GM23338 (cell line): ENCODE results near the gene ATP10A. TPM values are rescaled to one million over a fixed set of nuclear protein-coding genes. Genes with fewer than 3 reads are reported as not detected.

Experiments used
- ATAC-seq: fragments of 200-7000 bp; cut with Tn5 transposase; 3 replicates; pipeline ENCODE4 v1.9.1; 2020
- DNase-seq: peaks from one replicate; pipeline ENCODE4 v3.0.0-alpha.2; 2015; ENCODE audit warnings: low spot score
- H2AFZ ChIP-seq: fragments of 200-600 bp; sonication (generic); 2 replicates; pipeline ENCODE4 v1.8.0; 2016; ENCODE audit warnings: antibody characterized with exemption, mild to moderate bottlenecking, moderate library complexity
- H3F3A ChIP-seq: fragments of 200-600 bp; sonication (generic); replicated peaks from 2 replicates; pipeline ENCODE4 v1.8.0; 2017; ENCODE audit warnings: antibody characterized with exemption, mixed run types, low read depth
- H3K27ac ChIP-seq: fragments of 200-600 bp; sonication (generic); 2 replicates; pipeline ENCODE4 v1.6.1; 2016; ENCODE audit warnings: low read depth
- H3K27me3 ChIP-seq: fragments of 200-600 bp; sonication (generic); 2 replicates; pipeline ENCODE4 v1.8.0; 2016; ENCODE audit warnings: mild to moderate bottlenecking, mixed run types, moderate library complexity; ENCODE audit not compliant: insufficient read depth
- H3K36me3 ChIP-seq: fragments of 200-600 bp; sonication (generic); 2 replicates; pipeline ENCODE4 v1.8.0; 2016; ENCODE audit warnings: mild to moderate bottlenecking; ENCODE audit not compliant: insufficient read depth
- H3K4me1 ChIP-seq: fragments of 200-600 bp; sonication (generic); 2 replicates; pipeline ENCODE4 v1.8.0; 2016; ENCODE audit warnings: mild to moderate bottlenecking, moderate library complexity; ENCODE audit not compliant: insufficient read depth
- H3K4me2 ChIP-seq: fragments of 200-600 bp; sonication (generic); 2 replicates; pipeline ENCODE4 v1.7.1; 2017; ENCODE audit warnings: mixed run types
- H3K4me3 ChIP-seq: fragments of 200-600 bp; sonication (generic); 2 replicates; pipeline ENCODE4 v1.6.1; 2016; ENCODE audit warnings: mixed run types
- H3K79me2 ChIP-seq: fragments of 200-600 bp; sonication (generic); replicated peaks from 2 replicates; pipeline ENCODE4 v1.8.0; 2017; ENCODE audit warnings: mild to moderate bottlenecking; ENCODE audit not compliant: insufficient read depth
- H3K9me2 ChIP-seq: fragments of 200-600 bp; sonication (generic); 2 replicates; pipeline ENCODE4 v1.8.0; 2017; ENCODE audit not compliant: insufficient read depth
- H4K20me1 ChIP-seq: fragments of 200-600 bp; sonication (generic); replicated peaks from 2 replicates; pipeline ENCODE4 v1.8.0; 2017; ENCODE audit warnings: mild to moderate bottlenecking; ENCODE audit not compliant: insufficient read depth
- H3K27ac Mint-ChIP-seq: 2 replicates; pipeline ENCODE4 v1.8.0; 2020; ENCODE audit warnings: inconsistent platforms, mild to moderate bottlenecking, moderate library complexity, mixed read lengths
- H3K27me3 Mint-ChIP-seq: 3 replicates; pipeline ENCODE4 v1.8.0; 2022; ENCODE audit warnings: low read depth, mild to moderate bottlenecking, moderate library complexity, mixed read lengths, inconsistent platforms; ENCODE audit not compliant: insufficient read depth, poor library complexity
- H3K36me3 Mint-ChIP-seq: 3 replicates; pipeline ENCODE4 v1.8.0; 2021; ENCODE audit warnings: low read depth, mild to moderate bottlenecking, inconsistent platforms, moderate library complexity, mixed read lengths
- H3K4me1 Mint-ChIP-seq: 3 replicates; pipeline ENCODE4 v1.8.0; 2020; ENCODE audit warnings: mild to moderate bottlenecking, inconsistent platforms, mixed read lengths
- H3K4me3 Mint-ChIP-seq: 3 replicates; pipeline ENCODE4 v1.8.0; 2021; ENCODE audit warnings: moderate library complexity, mild to moderate bottlenecking, inconsistent platforms, mixed read lengths
- H3K9me3 Mint-ChIP-seq: 3 replicates; pipeline ENCODE4 v1.8.0; 2020; ENCODE audit warnings: moderate library complexity, mild to moderate bottlenecking, inconsistent platforms, mixed read lengths
- EZH2 ChIP-seq: fragments of 200-600 bp; sonication (generic); IDR thresholded peaks from one replicate; pipeline ENCODE4 v1.8.0; 2017; ENCODE audit warnings: antibody characterized with exemption, mild to moderate bottlenecking, low read depth; ENCODE audit not compliant: unreplicated experiment
- ZNF331 ChIP-seq: fragments of 250-450 bp; sonication (Bioruptor Pico); IDR thresholded peaks from 2 replicates; pipeline ENCODE4 v1.5.0; 2020; ENCODE audit warnings: low read depth, mild to moderate bottlenecking, moderate library complexity
- polyA plus RNA-seq: library from polyadenylated mRNA; unstranded; fragments of >200 nt; fragmentation: Nextera tagmentation; extraction: Ambion mirVana; gene quantifications from 2 replicates; pipeline ENCODE4 v1.2.1, GENCODE V29; 2016
- total RNA-seq: library from RNA; depleted of rRNA; stranded (reverse); fragments of >200 nt; shearing (Covaris generic); gene quantifications from 2 replicates; pipeline ENCODE4 v1.2.3, GENCODE V29; 2014
- TF ChIP-seq, protein P1 (sequence below): fragments of 250-450 bp; sonication (Bioruptor Pico); IDR thresholded peaks from 2 replicates; pipeline ENCODE4 v1.5.0; 2020; ENCODE audit warnings: mild to moderate bottlenecking, moderate library complexity

Gene ATP10A
- total and polyA plus RNA-seq, 2 experiments from 2014 or later = 0.36 to 5.6 TPM

DNA sequence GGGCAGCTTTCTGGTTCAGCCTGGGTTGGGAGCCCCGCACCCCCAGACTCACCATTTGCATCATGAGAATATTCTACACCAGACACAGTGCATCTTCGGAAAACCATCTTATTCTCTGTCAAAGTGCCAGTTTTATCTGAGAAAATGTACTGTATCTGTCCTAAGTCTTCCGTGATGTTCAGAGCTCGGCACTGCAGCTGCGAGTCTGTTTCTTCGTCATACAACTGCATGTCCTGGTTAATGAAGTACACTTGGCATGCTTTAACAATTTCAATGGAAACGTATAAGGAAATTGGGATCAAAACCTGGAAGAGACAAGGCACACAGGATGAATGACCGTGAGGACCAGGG lies 141.5 kb downstream of the ATP10A start (continued):
- TF ChIP-seq, protein P1, sequence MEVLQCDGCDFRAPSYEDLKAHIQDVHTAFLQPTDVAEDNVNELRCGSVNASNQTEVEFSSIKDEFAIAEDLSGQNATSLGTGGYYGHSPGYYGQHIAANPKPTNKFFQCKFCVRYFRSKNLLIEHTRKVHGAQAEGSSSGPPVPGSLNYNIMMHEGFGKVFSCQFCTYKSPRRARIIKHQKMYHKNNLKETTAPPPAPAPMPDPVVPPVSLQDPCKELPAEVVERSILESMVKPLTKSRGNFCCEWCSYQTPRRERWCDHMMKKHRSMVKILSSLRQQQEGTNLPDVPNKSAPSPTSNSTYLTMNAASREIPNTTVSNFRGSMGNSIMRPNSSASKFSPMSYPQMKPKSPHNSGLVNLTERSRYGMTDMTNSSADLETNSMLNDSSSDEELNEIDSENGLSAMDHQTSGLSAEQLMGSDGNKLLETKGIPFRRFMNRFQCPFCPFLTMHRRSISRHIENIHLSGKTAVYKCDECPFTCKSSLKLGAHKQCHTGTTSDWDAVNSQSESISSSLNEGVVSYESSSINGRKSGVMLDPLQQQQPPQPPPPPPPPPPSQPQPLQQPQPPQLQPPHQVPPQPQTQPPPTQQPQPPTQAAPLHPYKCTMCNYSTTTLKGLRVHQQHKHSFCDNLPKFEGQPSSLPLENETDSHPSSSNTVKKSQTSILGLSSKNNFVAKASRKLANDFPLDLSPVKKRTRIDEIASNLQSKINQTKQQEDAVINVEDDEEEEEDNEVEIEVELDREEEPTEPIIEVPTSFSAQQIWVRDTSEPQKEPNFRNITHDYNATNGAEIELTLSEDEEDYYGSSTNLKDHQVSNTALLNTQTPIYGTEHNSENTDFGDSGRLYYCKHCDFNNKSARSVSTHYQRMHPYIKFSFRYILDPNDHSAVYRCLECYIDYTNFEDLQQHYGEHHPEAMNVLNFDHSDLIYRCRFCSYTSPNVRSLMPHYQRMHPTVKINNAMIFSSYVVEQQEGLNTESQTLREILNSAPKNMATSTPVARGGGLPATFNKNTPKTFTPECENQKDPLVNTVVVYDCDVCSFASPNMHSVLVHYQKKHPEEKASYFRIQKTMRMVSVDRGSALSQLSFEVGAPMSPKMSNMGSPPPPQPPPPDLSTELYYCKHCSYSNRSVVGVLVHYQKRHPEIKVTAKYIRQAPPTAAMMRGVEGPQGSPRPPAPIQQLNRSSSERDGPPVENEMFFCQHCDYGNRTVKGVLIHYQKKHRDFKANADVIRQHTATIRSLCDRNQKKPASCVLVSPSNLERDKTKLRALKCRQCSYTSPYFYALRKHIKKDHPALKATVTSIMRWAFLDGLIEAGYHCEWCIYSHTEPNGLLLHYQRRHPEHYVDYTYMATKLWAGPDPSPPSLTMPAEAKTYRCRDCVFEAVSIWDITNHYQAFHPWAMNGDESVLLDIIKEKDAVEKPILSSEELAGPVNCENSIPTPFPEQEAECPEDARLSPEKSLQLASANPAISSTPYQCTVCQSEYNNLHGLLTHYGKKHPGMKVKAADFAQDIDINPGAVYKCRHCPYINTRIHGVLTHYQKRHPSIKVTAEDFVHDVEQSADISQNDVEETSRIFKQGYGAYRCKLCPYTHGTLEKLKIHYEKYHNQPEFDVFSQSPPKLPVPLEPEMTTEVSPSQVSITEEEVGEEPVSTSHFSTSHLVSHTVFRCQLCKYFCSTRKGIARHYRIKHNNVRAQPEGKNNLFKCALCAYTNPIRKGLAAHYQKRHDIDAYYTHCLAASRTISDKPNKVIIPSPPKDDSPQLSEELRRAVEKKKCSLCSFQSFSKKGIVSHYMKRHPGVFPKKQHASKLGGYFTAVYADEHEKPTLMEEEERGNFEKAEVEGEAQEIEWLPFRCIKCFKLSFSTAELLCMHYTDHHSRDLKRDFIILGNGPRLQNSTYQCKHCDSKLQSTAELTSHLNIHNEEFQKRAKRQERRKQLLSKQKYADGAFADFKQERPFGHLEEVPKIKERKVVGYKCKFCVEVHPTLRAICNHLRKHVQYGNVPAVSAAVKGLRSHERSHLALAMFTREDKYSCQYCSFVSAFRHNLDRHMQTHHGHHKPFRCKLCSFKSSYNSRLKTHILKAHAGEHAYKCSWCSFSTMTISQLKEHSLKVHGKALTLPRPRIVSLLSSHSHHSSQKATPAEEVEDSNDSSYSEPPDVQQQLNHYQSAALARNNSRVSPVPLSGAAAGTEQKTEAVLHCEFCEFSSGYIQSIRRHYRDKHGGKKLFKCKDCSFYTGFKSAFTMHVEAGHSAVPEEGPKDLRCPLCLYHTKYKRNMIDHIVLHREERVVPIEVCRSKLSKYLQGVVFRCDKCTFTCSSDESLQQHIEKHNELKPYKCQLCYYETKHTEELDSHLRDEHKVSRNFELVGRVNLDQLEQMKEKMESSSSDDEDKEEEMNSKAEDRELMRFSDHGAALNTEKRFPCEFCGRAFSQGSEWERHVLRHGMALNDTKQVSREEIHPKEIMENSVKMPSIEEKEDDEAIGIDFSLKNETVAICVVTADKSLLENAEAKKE (CRISPR knock-in tag) = no peak
- TF ChIP-seq EZH2 = no peak

DNA sequence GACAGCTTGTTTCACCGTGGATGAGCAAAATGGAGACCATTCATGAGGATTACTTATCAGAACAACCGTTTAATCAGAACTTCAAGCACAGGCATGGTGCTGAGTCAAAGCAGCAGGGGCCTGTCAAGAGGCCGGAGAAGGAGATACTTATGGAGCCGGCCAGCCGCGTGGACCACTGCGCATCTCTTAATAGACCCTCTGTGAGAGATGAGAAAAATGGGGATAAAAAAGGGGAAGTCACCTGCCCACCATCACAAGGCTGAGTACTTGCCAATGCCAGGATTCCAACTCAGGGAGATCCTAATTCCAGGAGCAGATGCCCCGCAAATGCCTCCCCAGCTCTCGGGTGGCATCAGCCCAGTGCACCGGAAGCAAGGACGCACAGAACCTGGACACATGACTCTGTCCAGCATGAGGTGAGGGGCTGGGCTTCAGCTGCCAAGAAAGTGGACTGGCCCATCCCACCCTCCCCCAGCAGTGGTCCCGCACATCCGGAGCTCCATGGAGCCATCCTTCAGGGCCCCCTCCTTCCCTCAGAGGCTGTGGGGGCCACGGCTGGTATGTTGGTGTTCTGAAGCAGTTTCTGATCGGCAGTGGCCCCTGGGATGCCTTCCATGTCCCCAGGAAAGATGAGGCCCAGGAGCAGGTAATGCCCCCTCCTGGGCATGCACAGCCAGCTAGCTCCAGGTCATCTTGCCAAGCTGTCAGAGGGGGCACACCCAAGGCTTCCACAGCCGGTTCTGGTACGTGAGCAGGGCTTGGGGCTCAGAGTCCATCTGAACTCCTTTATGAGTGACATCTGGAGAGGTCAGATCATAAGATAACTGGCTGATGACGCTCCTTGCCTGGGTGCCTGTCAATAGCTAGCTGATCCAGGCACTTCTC lies 143.8 kb downstream of the ATP10A start:
- Histone ChIP-seq H2AFZ (no peak overlapping the region), H3K36me3 (no peaks in the 10 kb centered on the region), H3F3A (no peaks in the 10 kb centered on the region), H3K27ac (no peak overlapping the region), H3K4me2 (no peak overlapping the region), H4K20me1 (no peaks in the 10 kb centered on the region), H3K4me3 (no peak overlapping the region), H3K27me3 (no peaks in the 10 kb centered on the region), H3K4me1 (peaks cover 6% of the 10 kb centered on the region), H3K9me2 (no peaks in the 10 kb centered on the region), H3K79me2 (no peaks in the 10 kb centered on the region)
- DNase-seq = no peak
- H3K27ac Mint-ChIP-seq = no peak overlapping the region
- ATAC-seq = no peak
- H3K4me1 Mint-ChIP-seq = peaks cover 14% of the 10 kb centered on the region
- TF ChIP-seq ZNF331 (CRISPR knock-in tag) (no peak), EZH2 (no peak)
- peaks cover 12% of the 10 kb centered on the region for H3K27me3 Mint-ChIP-seq
- H3K4me3 Mint-ChIP-seq = no peak overlapping the region
- peaks cover 3% of the 10 kb centered on the region; the same call in 1 of the 3 replicates for H3K9me3 Mint-ChIP-seq
- no peaks in the 10 kb centered on the region for H3K36me3 Mint-ChIP-seq
